HG02981 (cell line): ENCODE data around the gene CCDC68.

Source experiments
- ATAC-seq: cut with Tn5 transposase; IDR thresholded peaks from one replicate; pipeline ENCODE4 v1.9.1; 2021; ENCODE audit warnings: mild to moderate bottlenecking, moderate library complexity; ENCODE audit not compliant: unreplicated experiment

The CCDC68 gene

GRCh38 chr18:54961868-54962267, 2.6 kb upstream of the CCDC68 start:
- ATAC-seq = no peak

GRCh38 chr18:54961016-54961423, 1.8 kb upstream of the CCDC68 start:
- no peak for ATAC-seq

- no peak for ATAC-seq
These were observed 936 bp upstream of the CCDC68 start for GRCh38 chr18:54960197-54960596.

GRCh38 chr18:54957996-54958395, 1.3 kb downstream of the CCDC68 start:
- no peak for ATAC-seq

- ATAC-seq = no peak
These were observed 1.9 kb downstream of the CCDC68 start for GRCh38 chr18:54957296-54957832.

GRCh38 chr18:54956506-54956905, 2.8 kb downstream of the CCDC68 start:
- no peak for ATAC-seq

GRCh38 chr18:54952026-54952425, 7.2 kb downstream of the CCDC68 start:
- ATAC-seq = no peak

- ATAC-seq = no peak
These were observed 9.0 kb downstream of the CCDC68 start for GRCh38 chr18:54950221-54950620.

GRCh38 chr18:54949588-54949987, 9.7 kb downstream of the CCDC68 start:
- no peak for ATAC-seq

GRCh38 chr18:54948350-54948837, 10.9 kb downstream of the CCDC68 start:
- no peak for ATAC-seq

- ATAC-seq = no peak
These were observed 12.2 kb downstream of the CCDC68 start for GRCh38 chr18:54947091-54947490.

- peak; percentile 74 for ATAC-seq
These were observed 13.1 kb downstream of the CCDC68 start for GRCh38 chr18:54946149-54946581.

- ATAC-seq = no peak
These were observed 13.6 kb downstream of the CCDC68 start for GRCh38 chr18:54945576-54946125.

- no peak for ATAC-seq
These were observed 16.7 kb downstream of the CCDC68 start for GRCh38 chr18:54942569-54942968.

- ATAC-seq = no peak
These were observed 17.1 kb downstream of the CCDC68 start for GRCh38 chr18:54942144-54942543.

GRCh38 chr18:54939361-54939917, 19.8 kb downstream of the CCDC68 start:
- ATAC-seq = no peak

GRCh38 chr18:54938506-54938905, 20.8 kb downstream of the CCDC68 start:
- ATAC-seq = no peak

- no peak for ATAC-seq
These were observed 26.8 kb downstream of the CCDC68 start for GRCh38 chr18:54932472-54932871.

GRCh38 chr18:54931152-54931551, 28.1 kb downstream of the CCDC68 start:
- ATAC-seq = no peak

- ATAC-seq = no peak
These were observed 31.0 kb downstream of the CCDC68 start for GRCh38 chr18:54928236-54928635.

GRCh38 chr18:54926593-54927325, 32.5 kb downstream of the CCDC68 start:
- no peak for ATAC-seq

GRCh38 chr18:54924948-54925347, 34.3 kb downstream of the CCDC68 start:
- no peak for ATAC-seq
